Nephron progenitor cell (in vitro differentiated cells): Measurements from ENCODE around the gene RPEL1.

ENCODE experiments used
- DNase-seq: peaks from one replicate; pipeline ENCODE4 v3.0.0; 2021
- H3K27ac Mint-ChIP-seq: 2 replicates; pipeline ENCODE4 v1.8.0; 2021; ENCODE audit warnings: mild to moderate bottlenecking, moderate library complexity, mixed read lengths
- H3K27me3 Mint-ChIP-seq: 2 replicates; pipeline ENCODE4 v1.8.0; 2021; ENCODE audit warnings: mild to moderate bottlenecking, low read depth, mixed read lengths; ENCODE audit not compliant: poor library complexity
- H3K36me3 Mint-ChIP-seq: 2 replicates; pipeline ENCODE4 v1.8.0; 2021; ENCODE audit warnings: low read depth, mixed read lengths
- H3K4me1 Mint-ChIP-seq: 2 replicates; pipeline ENCODE4 v1.8.0; 2021; ENCODE audit warnings: mixed read lengths
- H3K4me3 Mint-ChIP-seq: 2 replicates; pipeline ENCODE4 v1.8.0; 2021; ENCODE audit warnings: mild to moderate bottlenecking, moderate library complexity, mixed read lengths
- H3K9me3 Mint-ChIP-seq: 2 replicates; pipeline ENCODE4 v1.8.0; 2021; ENCODE audit warnings: mild to moderate bottlenecking, moderate library complexity, mixed read lengths
- TF ChIP-seq, protein P1 (sequence below): fragments of 200-600 bp; sonication (generic); IDR thresholded peaks from 2 replicates; pipeline ENCODE4 v1.5.0; 2021; ENCODE audit warnings: antibody characterized with exemption

Gene RPEL1

DNA sequence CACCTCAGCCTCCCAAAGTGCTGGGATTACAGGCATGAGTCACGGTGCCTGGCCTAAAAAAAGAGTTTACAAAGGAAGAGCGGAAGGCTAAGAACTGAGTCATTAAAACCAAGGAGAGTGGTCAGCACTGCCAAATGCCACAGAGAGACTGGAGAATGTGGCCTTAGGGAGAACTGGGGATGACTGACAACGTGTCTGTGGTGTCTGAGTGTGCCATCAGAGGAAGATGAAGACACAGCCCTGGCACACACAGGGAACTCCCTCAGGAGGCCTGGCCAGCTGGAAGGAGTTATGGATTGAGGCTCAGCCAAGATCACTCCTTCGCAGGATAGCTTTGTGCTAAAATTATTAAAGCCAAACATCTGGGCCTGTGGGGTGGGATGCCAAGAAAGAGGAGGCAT is 27.4 kb downstream of the RPEL1 start:
- no peak overlapping the region for H3K27ac Mint-ChIP-seq
- no peaks in the 10 kb centered on the region for H3K9me3 Mint-ChIP-seq
- peaks cover 63% of the 10 kb centered on the region for H3K27me3 Mint-ChIP-seq
- H3K36me3 Mint-ChIP-seq: no peaks in the 10 kb centered on the region
- H3K4me3 Mint-ChIP-seq: no peak overlapping the region
- TF ChIP-seq, protein P1, sequence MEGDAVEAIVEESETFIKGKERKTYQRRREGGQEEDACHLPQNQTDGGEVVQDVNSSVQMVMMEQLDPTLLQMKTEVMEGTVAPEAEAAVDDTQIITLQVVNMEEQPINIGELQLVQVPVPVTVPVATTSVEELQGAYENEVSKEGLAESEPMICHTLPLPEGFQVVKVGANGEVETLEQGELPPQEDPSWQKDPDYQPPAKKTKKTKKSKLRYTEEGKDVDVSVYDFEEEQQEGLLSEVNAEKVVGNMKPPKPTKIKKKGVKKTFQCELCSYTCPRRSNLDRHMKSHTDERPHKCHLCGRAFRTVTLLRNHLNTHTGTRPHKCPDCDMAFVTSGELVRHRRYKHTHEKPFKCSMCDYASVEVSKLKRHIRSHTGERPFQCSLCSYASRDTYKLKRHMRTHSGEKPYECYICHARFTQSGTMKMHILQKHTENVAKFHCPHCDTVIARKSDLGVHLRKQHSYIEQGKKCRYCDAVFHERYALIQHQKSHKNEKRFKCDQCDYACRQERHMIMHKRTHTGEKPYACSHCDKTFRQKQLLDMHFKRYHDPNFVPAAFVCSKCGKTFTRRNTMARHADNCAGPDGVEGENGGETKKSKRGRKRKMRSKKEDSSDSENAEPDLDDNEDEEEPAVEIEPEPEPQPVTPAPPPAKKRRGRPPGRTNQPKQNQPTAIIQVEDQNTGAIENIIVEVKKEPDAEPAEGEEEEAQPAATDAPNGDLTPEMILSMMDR: no peak
- H3K4me1 Mint-ChIP-seq: peaks cover 4% of the 10 kb centered on the region
- DNase-seq: no peak

DNA sequence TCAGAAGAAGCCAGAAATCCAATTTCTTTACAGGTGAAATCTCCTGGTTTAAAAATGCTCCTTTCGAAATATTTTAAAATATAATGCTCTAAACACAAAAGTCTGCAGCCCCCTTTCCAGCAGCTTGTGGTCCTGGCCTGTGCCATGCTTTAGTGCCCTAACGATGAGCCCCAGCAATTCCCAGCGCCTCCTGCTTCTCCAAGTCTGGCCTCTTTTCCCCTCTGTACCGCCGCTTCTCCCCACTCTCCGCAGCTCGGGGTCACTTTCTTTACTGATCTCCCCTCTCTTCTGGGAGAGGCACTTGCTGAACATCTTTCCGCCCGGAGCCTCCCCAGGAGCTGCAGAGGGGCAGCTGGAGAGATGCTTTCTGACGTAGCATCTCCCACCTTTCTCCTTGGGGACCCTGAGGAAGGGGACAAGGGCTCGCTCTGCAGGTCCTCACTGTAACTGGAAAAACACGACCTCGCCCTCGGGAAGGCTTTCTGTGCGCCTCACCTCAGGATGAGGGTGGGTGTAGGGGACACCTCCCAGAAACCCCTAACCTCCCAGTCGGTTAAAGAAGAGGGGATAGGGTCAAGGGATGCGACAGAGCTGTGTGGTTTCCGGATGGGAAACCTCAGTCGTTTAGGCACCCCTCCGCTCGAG is 30.7 kb downstream of the RPEL1 start:
- DNase-seq: peak; percentile 4
- Mint-ChIP-seq H3K27me3 (peaks cover 87% of the 10 kb centered on the region), H3K36me3 (no peaks in the 10 kb centered on the region), H3K27ac (no peak overlapping the region), H3K4me3 (peak overlapping the region; percentile 81), H3K9me3 (peaks cover 5% of the 10 kb centered on the region), H3K4me1 (peaks cover 10% of the 10 kb centered on the region)
- TF ChIP-seq, protein P1: no peak

DNA sequence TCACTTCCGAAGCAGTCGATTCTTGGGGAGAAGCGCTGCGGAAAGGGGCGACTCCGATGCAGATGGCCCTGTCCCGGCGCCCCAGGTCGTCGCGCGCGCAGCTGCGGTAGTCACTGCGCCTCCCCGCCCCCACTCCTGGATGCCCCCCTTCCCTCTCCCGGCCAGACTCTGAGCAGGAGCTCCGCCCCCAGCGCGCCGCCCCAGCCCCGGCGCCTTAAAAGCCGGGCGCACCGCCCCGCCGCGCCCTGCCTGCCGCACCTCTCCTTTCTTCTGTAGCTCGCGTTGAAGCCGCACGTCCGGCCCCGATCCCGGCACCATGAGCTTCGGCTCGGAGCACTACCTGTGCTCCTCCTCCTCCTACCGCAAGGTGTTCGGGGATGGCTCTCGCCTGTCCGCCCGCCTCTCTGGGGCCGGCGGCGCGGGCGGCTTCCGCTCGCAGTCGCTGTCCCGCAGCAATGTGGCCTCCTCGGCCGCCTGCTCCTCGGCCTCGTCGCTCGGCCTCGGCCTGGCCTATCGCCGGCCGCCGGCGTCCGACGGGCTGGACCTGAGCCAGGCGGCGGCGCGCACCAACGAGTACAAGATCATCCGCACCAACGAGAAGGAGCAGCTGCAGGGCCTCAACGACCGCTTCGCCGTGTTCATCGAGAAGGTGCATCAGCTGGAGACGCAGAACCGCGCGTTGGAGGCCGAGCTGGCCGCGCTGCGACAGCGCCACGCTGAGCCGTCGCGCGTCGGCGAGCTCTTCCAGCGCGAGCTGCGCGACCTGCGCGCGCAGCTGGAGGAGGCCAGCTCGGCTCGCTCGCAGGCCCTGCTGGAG is 31.4 kb downstream of the RPEL1 start, which contains the start of gene INA:
Gene INA, plus strand, starts transcription at position 243 of the 817 bp plus-strand sequence. Its CDS starts 74 bp downstream, at position 317.
- H3K4me1 Mint-ChIP-seq: peaks cover 17% of the 10 kb centered on the region
- peak; percentile 74 for DNase-seq
- no peak within 1 kb of the TSS for H3K27ac Mint-ChIP-seq
- peak within 1 kb of the TSS; percentile 81 for H3K4me3 Mint-ChIP-seq
- TF ChIP-seq, protein P1: no peak
- peaks cover 92% of the 10 kb centered on the region for H3K27me3 Mint-ChIP-seq
- no peaks in the 10 kb centered on the region for H3K36me3 Mint-ChIP-seq
- peaks cover 5% of the 10 kb centered on the region for H3K9me3 Mint-ChIP-seq

DNA sequence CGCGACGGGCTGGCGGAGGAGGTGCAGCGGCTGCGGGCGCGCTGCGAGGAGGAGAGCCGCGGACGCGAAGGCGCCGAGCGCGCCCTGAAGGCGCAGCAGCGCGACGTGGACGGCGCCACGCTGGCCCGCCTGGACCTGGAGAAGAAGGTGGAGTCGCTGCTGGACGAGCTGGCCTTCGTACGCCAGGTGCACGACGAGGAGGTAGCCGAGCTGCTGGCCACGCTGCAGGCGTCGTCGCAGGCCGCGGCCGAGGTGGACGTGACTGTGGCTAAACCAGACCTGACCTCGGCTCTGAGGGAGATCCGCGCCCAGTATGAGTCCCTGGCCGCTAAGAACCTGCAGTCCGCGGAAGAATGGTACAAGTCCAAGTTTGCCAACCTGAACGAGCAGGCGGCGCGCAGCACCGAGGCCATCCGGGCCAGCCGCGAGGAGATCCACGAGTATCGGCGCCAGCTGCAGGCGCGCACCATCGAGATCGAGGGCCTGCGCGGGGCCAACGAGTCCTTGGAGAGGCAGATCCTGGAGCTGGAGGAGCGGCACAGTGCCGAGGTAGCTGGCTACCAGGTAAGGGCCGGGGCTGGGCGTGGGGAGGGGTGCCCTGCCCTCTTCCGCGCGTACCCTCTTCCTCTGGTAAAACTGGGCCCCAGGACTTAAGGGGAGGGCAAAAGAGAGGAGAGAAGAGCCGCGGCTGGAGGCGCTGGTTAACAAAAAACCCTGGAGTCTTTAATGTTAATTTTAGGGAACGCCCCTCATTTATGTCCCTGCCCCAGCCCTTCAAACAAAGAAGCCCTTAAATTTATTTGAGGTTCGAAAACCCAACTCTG is 32.2 kb downstream of the RPEL1 start:
- peaks cover 5% of the 10 kb centered on the region for H3K9me3 Mint-ChIP-seq
- H3K27ac Mint-ChIP-seq: no peak overlapping the region
- peak overlapping the region; percentile 74 for H3K4me3 Mint-ChIP-seq
- TF ChIP-seq, protein P1: no peak
- peaks cover 88% of the 10 kb centered on the region for H3K27me3 Mint-ChIP-seq
- peaks cover 19% of the 10 kb centered on the region for H3K4me1 Mint-ChIP-seq
- H3K36me3 Mint-ChIP-seq: no peaks in the 10 kb centered on the region
- no peak for DNase-seq

DNA sequence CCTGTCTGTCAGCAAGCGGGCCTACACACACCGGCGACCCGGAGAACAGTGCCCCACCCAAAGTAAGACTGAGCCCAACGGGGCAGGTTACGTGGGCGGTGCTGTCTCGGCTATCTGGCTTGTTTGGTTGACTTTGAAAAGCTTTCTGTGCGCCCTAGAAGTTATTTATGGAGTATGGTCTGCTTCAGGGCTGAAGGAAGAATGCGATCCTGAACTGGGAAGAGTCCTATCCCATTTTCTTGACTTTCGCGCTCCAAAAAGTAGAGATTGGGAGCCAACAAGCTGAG is 32.8 kb downstream of the RPEL1 start:
- H3K27me3 Mint-ChIP-seq: peaks cover 82% of the 10 kb centered on the region
- no peak for DNase-seq
- no peaks in the 10 kb centered on the region for H3K36me3 Mint-ChIP-seq
- peak overlapping the region; percentile 74 for H3K4me3 Mint-ChIP-seq
- peaks cover 19% of the 10 kb centered on the region for H3K4me1 Mint-ChIP-seq
- H3K9me3 Mint-ChIP-seq: peaks cover 5% of the 10 kb centered on the region
- no peak overlapping the region for H3K27ac Mint-ChIP-seq
- TF ChIP-seq, protein P1: no peak
